HCT116 (cell line): ENCODE measurements around the gene PEX5. TPM values are rescaled to one million over a fixed set of nuclear protein-coding genes. Genes with fewer than 3 reads are reported as not detected.

Source experiments
- ATAC-seq: fragments of 200-7000 bp; cut with Tn5 transposase; 2 replicates; pipeline ENCODE4 v1.9.1; 2020; ENCODE audit warnings: mild to moderate bottlenecking, moderate library complexity
- BruUV-seq: library from RNA; stranded (reverse); fragments of 400-500 nt; replicated peaks from 2 replicates; lab custom pipeline; 2021; lab: Mats Ljungman, UMichigan
- CTCF ChIA-PET: fragments of 300-600 bp; sonication (Branson Sonifier 250); formaldehyde crosslinking; loops from one replicate; lab custom pipeline; 2021; ENCODE audit warnings: antibody characterized with exemption; lab: Charles Lee
- POLR2A ChIA-PET: fragments of 300-600, 350-600 bp; sonication (Branson Sonifier 250); formaldehyde crosslinking; loops from one replicate; lab custom pipeline; 2021; ENCODE audit warnings: antibody characterized with exemption; lab: Charles Lee
- RAD21 ChIA-PET, 2 experiments: fragments of 300-600 bp; sonication (Branson Sonifier 250); formaldehyde crosslinking; loops; one replicate each; lab custom pipeline; 2023; ENCODE audit warnings: low total read pairs in 2 of 2; ENCODE audit not compliant: uncharacterized antibody in 2 of 2, unreplicated experiment in 2 of 2, low non-redundant PET in 1 of 2; lab: Charles Lee
- DNase-seq: peaks from one replicate; pipeline ENCODE4 v3.0.0-alpha.2; 2010; ENCODE audit warnings: low read depth, low spot score
- H2AFZ ChIP-seq: fragments of 200-600 bp; shearing (Covaris generic), sonication (generic); 2 replicates; pipeline ENCODE4 v1.6.1; 2017; ENCODE audit warnings: low read depth, mixed run types, mixed read lengths, antibody characterized with exemption, low read length; ENCODE audit not compliant: poor library complexity, severe bottlenecking
- H3K27ac ChIP-seq: 2 replicates; pipeline ENCODE4 v1.5.1; 2012; ENCODE audit warnings: low read depth, low read length
- H3K27me3 ChIP-seq: fragments of 200-600 bp; sonication (generic); 2 replicates; pipeline ENCODE4 v1.6.1; 2016; ENCODE audit warnings: mixed run types, low read length, mixed read lengths; ENCODE audit not compliant: insufficient read depth
- H3K36me3 ChIP-seq, 2 experiments: fragments of 200-500 bp in 1 of 2; fragments of 200-600 bp in 1 of 2; sonication (Bioruptor generic) in 1 of 2; sonication (generic) in 1 of 2; 2 replicates each; pipeline versions ENCODE4 v1.5.1 to v1.6.1; 2014 to 2016; ENCODE audit warnings: low read length in 2 of 2, inconsistent platforms in 1 of 2, mixed read lengths in 1 of 2, mixed run types in 1 of 2; ENCODE audit not compliant: insufficient read depth in 2 of 2, control insufficient read depth in 1 of 2
- H3K4me1 ChIP-seq, 2 experiments: fragments of 200-600 bp in 1 of 2; sonication (generic) in 1 of 2; 2 replicates each; pipeline versions ENCODE4 v1.5.1 to v1.6.1; 2012 to 2017; ENCODE audit warnings: low read length in 2 of 2, inconsistent platforms in 1 of 2, mild to moderate bottlenecking in 1 of 2, mixed read lengths in 1 of 2, mixed run types in 1 of 2, moderate library complexity in 1 of 2; ENCODE audit not compliant: insufficient read depth in 2 of 2, control insufficient read depth in 1 of 2
- H3K4me2 ChIP-seq: fragments of 200-600 bp; sonication (generic); 2 replicates; pipeline ENCODE4 v1.6.1; 2017; ENCODE audit warnings: mixed run types, low read length, mixed read lengths
- H3K4me3 ChIP-seq, 2 experiments: fragments of 200-600 bp in 1 of 2; sonication (generic) in 1 of 2; replicated peaks in 1 of 2; 2 replicates each; pipeline ENCODE4 v1.5.1; 2011 to 2016; ENCODE audit warnings: low read length in 2 of 2, control low read depth in 1 of 2, low read depth in 1 of 2, mild to moderate bottlenecking in 1 of 2, mixed read lengths in 1 of 2, mixed run types in 1 of 2
- H3K79me2 ChIP-seq: fragments of 200-600 bp; sonication (generic); 2 replicates; pipeline ENCODE4 v1.6.1; 2017; ENCODE audit warnings: mild to moderate bottlenecking, mixed run types, low read length, moderate library complexity, mixed read lengths; ENCODE audit not compliant: insufficient read depth
- H3K9ac ChIP-seq: fragments of 200-600 bp; sonication (generic); 2 replicates; pipeline ENCODE4 v1.6.1; 2016; ENCODE audit warnings: low read length, mixed read lengths
- H3K9me2 ChIP-seq: fragments of 200-600 bp; sonication (generic), shearing (Covaris generic); 2 replicates; pipeline ENCODE4 v1.6.1; 2017; ENCODE audit warnings: mixed run types, mild to moderate bottlenecking, moderate library complexity; ENCODE audit not compliant: insufficient read depth
- H3K9me3 ChIP-seq, 2 experiments: fragments of 200-500 bp in 1 of 2; fragments of 200-600 bp in 1 of 2; sonication (Bioruptor generic) in 1 of 2; sonication (generic) in 1 of 2; 2 replicates each; pipeline ENCODE4 v1.6.1; 2014 to 2017; ENCODE audit warnings: low read length in 2 of 2, mixed read lengths in 2 of 2, inconsistent platforms in 1 of 2, low read depth in 1 of 2, mild to moderate bottlenecking in 1 of 2, mixed run types in 1 of 2, moderate library complexity in 1 of 2; ENCODE audit not compliant: control insufficient read depth in 1 of 2, insufficient read depth in 1 of 2
- H4K20me1 ChIP-seq: fragments of 200-600 bp; sonication (generic), shearing (Covaris generic); 2 replicates; pipeline ENCODE4 v1.6.1; 2017; ENCODE audit warnings: mixed run types, mild to moderate bottlenecking, moderate library complexity; ENCODE audit not compliant: insufficient read depth
- CBX3 ChIP-seq: IDR thresholded peaks from 2 replicates; pipeline ENCODE4 v1.6.1; 2012; ENCODE audit warnings: low read depth
- EGR1 ChIP-seq: IDR thresholded peaks from 2 replicates; pipeline ENCODE4 v1.6.1; 2012; ENCODE audit warnings: low read depth
- EZH2 ChIP-seq: fragments of 200-600 bp; sonication (generic); IDR thresholded peaks from 2 replicates; pipeline ENCODE4 v1.6.1; 2017; ENCODE audit warnings: antibody characterized with exemption, mixed run types
- FOSL1 ChIP-seq: IDR thresholded peaks from 2 replicates; pipeline ENCODE4 v1.6.1; 2012; ENCODE audit warnings: low read depth
- RAD21 ChIP-seq: IDR thresholded peaks from 2 replicates; pipeline ENCODE4 v1.6.1; 2012; ENCODE audit warnings: low read depth, mild to moderate bottlenecking
- SP1 ChIP-seq: IDR thresholded peaks from 2 replicates; pipeline ENCODE4 v1.6.1; 2012; ENCODE audit warnings: low read depth
- SRF ChIP-seq: IDR thresholded peaks from 2 replicates; pipeline ENCODE4 v1.6.1; 2012; ENCODE audit warnings: low read depth
- TCF7L2 ChIP-seq: IDR thresholded peaks from 2 replicates; pipeline ENCODE4 v1.7.0; 2011; ENCODE audit warnings: borderline replicate concordance, inconsistent platforms; ENCODE audit not compliant: insufficient read depth, insufficient read length; ENCODE audit errors: extremely low read depth
- ZNF274 ChIP-seq: fragments of 200-500 bp; sonication (Bioruptor generic); IDR thresholded peaks from 2 replicates; pipeline ENCODE4 v1.6.1; 2014; ENCODE audit warnings: mild to moderate bottlenecking, low read depth, low read length, inconsistent platforms
- intact Hi-C: fragments of 100-400 bp; cut with micrococcal nuclease; formaldehyde crosslinking; loops from 2 replicates; pipeline ENCODE4 v1.10.0; 2022
- total RNA-seq: library from RNA; stranded (reverse); gene quantifications from one replicate; pipeline ENCODE4 v1.2.1, GENCODE V29; 2021; ENCODE audit not compliant: unreplicated experiment
- TF ChIP-seq, protein P1 (sequence below): IDR thresholded peaks from 2 replicates; pipeline ENCODE4 v1.6.1; 2012; ENCODE audit warnings: low read depth
- TF ChIP-seq, protein P2 (sequence below): IDR thresholded peaks from 2 replicates; pipeline ENCODE4 v1.6.1; 2012
- TF ChIP-seq, protein P3 (sequence below): IDR thresholded peaks from 2 replicates; pipeline ENCODE4 v1.6.1; 2012

The PEX5 gene
- total RNA-seq, 1 experiment from 2014 or later, result 45.4 TPM

- no peaks in the 10 kb centered on the region for H3K9me3 ChIP-seq
- no peak overlapping the region for H2AFZ ChIP-seq
- intact Hi-C loops, result no loop called here
- ChIA-PET RAD21 (no interaction called here), CTCF (no interaction called here), POLR2A (no interaction called here)
- no peak overlapping the region for H3K4me2 ChIP-seq
- H4K20me1 ChIP-seq, result no peaks in the 10 kb centered on the region
- no peaks in the 10 kb centered on the region for H3K36me3 ChIP-seq
- BruUV-seq, result no TSS peak
- DNase-seq (no peak), ATAC-seq (no peak)
- no peaks in the 10 kb centered on the region for H3K27me3 ChIP-seq
- H3K4me3 ChIP-seq, result no peak overlapping the region
- TF ChIP-seq EGR1, result no peak
- TF ChIP-seq SP1, result no peak
- no peak for TF ChIP-seq EZH2
- TF ChIP-seq, protein P1, sequence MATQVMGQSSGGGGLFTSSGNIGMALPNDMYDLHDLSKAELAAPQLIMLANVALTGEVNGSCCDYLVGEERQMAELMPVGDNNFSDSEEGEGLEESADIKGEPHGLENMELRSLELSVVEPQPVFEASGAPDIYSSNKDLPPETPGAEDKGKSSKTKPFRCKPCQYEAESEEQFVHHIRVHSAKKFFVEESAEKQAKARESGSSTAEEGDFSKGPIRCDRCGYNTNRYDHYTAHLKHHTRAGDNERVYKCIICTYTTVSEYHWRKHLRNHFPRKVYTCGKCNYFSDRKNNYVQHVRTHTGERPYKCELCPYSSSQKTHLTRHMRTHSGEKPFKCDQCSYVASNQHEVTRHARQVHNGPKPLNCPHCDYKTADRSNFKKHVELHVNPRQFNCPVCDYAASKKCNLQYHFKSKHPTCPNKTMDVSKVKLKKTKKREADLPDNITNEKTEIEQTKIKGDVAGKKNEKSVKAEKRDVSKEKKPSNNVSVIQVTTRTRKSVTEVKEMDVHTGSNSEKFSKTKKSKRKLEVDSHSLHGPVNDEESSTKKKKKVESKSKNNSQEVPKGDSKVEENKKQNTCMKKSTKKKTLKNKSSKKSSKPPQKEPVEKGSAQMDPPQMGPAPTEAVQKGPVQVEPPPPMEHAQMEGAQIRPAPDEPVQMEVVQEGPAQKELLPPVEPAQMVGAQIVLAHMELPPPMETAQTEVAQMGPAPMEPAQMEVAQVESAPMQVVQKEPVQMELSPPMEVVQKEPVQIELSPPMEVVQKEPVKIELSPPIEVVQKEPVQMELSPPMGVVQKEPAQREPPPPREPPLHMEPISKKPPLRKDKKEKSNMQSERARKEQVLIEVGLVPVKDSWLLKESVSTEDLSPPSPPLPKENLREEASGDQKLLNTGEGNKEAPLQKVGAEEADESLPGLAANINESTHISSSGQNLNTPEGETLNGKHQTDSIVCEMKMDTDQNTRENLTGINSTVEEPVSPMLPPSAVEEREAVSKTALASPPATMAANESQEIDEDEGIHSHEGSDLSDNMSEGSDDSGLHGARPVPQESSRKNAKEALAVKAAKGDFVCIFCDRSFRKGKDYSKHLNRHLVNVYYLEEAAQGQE, result no peak
- no peak overlapping the region for H3K27ac ChIP-seq
- no peak overlapping the region for H3K9ac ChIP-seq
- H3K4me1 ChIP-seq, result peaks cover 8 to 15% of the 10 kb centered on the region in 2 experiments
- H3K9me2 ChIP-seq, result no peaks in the 10 kb centered on the region
- H3K79me2 ChIP-seq, result no peaks in the 10 kb centered on the region
Measured at GRCh38 chr12:7160183-7160582, 29.3 kb upstream of the PEX5 start.

GRCh38 chr12:7161327-7161726, 28.2 kb upstream of the PEX5 start:
- Histone ChIP-seq H3K4me2 (no peak overlapping the region), H3K27ac (no peak overlapping the region), H3K9me2 (no peaks in the 10 kb centered on the region), H3K36me3 (no peaks in the 10 kb centered on the region), H3K4me3 (no peak overlapping the region), H2AFZ (no peak overlapping the region), H3K79me2 (no peaks in the 10 kb centered on the region), H3K9me3 (peaks cover 0 to 3% of the 10 kb centered on the region in 2 experiments; a peak in 1 of 4 replicates), H3K27me3 (no peaks in the 10 kb centered on the region), H3K9ac (no peak overlapping the region), H3K4me1 (peaks cover 8 to 15% of the 10 kb centered on the region in 2 experiments), H4K20me1 (no peaks in the 10 kb centered on the region)
- DNase-seq, result no peak
- POLR2A ChIA-PET, result no interaction called here
- TF ChIP-seq TCF7L2, result no peak
- TF ChIP-seq FOSL1, result no peak
- TF ChIP-seq SP1, result no peak
- TF ChIP-seq, protein P2, sequence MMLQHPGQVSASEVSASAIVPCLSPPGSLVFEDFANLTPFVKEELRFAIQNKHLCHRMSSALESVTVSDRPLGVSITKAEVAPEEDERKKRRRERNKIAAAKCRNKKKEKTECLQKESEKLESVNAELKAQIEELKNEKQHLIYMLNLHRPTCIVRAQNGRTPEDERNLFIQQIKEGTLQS, result no peak
- TF ChIP-seq ZNF274, result no peak
- TF ChIP-seq CBX3, result no peak
- TF ChIP-seq, protein P3, sequence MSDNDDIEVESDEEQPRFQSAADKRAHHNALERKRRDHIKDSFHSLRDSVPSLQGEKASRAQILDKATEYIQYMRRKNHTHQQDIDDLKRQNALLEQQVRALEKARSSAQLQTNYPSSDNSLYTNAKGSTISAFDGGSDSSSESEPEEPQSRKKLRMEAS, result no peak
- no peak for TF ChIP-seq RAD21
- no peak for TF ChIP-seq SRF
- intact Hi-C loops, result no loop called here
- no peak for ATAC-seq
- CTCF ChIA-PET, result no interaction called here
- BruUV-seq, result no TSS peak
- RAD21 ChIA-PET, result no interaction called here
